ENCODE measurements around the gene NAAA. TPM values are rescaled to one million over a fixed set of nuclear protein-coding genes. Genes with fewer than 3 reads are reported as not detected.

The NAAA gene
- total RNA-seq, 1 experiment from 2014 or later: 2.7 TPM

DNA sequence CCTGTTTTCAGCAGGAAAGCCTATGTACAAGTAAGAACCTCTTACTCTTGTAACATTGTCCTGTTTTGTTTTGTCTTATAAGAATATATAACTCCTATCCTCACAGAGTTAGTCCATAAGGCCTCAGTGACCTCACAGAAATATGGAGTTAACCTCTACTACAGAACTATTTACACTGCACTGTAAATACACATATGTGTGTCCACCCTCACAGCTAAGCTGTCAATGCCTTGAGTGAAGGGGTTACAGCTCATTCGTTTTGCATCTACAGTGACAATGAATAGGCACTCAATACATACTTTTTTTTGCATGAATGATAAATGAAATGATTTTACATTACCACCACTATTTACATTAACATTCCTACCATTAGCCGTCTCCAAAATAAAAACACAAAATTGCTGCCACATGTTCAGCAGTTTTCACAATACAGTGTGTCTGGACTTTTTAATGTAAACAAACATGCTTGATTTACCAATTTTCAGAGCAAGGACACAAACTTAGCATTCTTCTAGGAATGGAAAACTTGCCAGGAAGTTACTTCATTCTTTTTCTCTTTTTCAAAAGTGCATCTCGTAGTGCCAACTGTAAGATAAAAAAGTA, 9.5 kb upstream of the NAAA start:
- H3K27ac ChIP-seq (ENCODE audit: insufficient read length, low read depth, low read length): no peak overlapping the region
- no peaks in the 10 kb centered on the region for H3K23me2 ChIP-seq (ENCODE audit: insufficient read length, low read depth, low read length, poor library complexity, severe bottlenecking)
- TF ChIP-seq, protein P1, sequence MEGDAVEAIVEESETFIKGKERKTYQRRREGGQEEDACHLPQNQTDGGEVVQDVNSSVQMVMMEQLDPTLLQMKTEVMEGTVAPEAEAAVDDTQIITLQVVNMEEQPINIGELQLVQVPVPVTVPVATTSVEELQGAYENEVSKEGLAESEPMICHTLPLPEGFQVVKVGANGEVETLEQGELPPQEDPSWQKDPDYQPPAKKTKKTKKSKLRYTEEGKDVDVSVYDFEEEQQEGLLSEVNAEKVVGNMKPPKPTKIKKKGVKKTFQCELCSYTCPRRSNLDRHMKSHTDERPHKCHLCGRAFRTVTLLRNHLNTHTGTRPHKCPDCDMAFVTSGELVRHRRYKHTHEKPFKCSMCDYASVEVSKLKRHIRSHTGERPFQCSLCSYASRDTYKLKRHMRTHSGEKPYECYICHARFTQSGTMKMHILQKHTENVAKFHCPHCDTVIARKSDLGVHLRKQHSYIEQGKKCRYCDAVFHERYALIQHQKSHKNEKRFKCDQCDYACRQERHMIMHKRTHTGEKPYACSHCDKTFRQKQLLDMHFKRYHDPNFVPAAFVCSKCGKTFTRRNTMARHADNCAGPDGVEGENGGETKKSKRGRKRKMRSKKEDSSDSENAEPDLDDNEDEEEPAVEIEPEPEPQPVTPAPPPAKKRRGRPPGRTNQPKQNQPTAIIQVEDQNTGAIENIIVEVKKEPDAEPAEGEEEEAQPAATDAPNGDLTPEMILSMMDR (conservative IDR thresholded peaks at IDR 0.05): no peak

More for the DNA sequence above, 9.5 kb upstream of the NAAA start:
- H3K27me3 ChIP-seq (ENCODE audit: insufficient read depth, low read length): no peaks in the 10 kb centered on the region
- no peak overlapping the region for H2AFZ ChIP-seq (ENCODE audit: low read length)
- no peak overlapping the region for H4K5ac ChIP-seq (ENCODE audit: insufficient read length, low read depth, low read length)
- Mint-ChIP-seq H3K4me1 (no peaks in the 10 kb centered on the region), H3K9me3 (no peaks in the 10 kb centered on the region), H3K4me3 (no peak overlapping the region; a peak in 1 of 5 replicates), H3K27me3 (ENCODE audit: low read depth) (no peaks in the 10 kb centered on the region; the same call in 1 of the 2 replicates), H3K27ac (no peak overlapping the region), H3K36me3 (ENCODE audit: insufficient read depth in 1 of 3, low read depth in 3 of 3) (peaks cover 15 to 88% (median 58%) of the 10 kb centered on the region in 3 experiments; a peak in 6 of 7 replicates)
- no peak overlapping the region for H2BK20ac ChIP-seq (ENCODE audit: low read depth, low read length, poor library complexity, severe bottlenecking)
- H2BK15ac ChIP-seq (ENCODE audit: low read depth, low read length): no peak overlapping the region
- no peaks in the 10 kb centered on the region; the same call in 1 of the 2 replicates for H3K79me2 ChIP-seq (ENCODE audit: insufficient read depth, low read length)
- no peak overlapping the region for H2BK5ac ChIP-seq (ENCODE audit: insufficient read length, low read length)
- H3K4me2 ChIP-seq (ENCODE audit: insufficient read depth, insufficient read length, low read length): no peak overlapping the region
- no CpG with 5 or more reads among the region's 3 CpGs for WGBS (ENCODE audit: extremely low coverage, insufficient read length, low lambda C conversion rate)
- no peak overlapping the region for H2AK5ac ChIP-seq (ENCODE audit: insufficient read length, low read length)
- no peak overlapping the region for H2BK12ac ChIP-seq (ENCODE audit: insufficient read length, low read depth, low read length)
- H3K9me3 ChIP-seq (ENCODE audit: control insufficient read depth, low read depth, low read length): no peaks in the 10 kb centered on the region
- H3K79me1 ChIP-seq (ENCODE audit: insufficient read depth, low read depth, low read length, poor library complexity, severe bottlenecking): no peaks in the 10 kb centered on the region
- no peaks in the 10 kb centered on the region for H4K20me1 ChIP-seq (ENCODE audit: control insufficient read depth, insufficient read depth, insufficient read length)
- H3T11ph ChIP-seq (ENCODE audit: low read length): no peak overlapping the region
- no peak for DNase-seq
- H3K4ac ChIP-seq (ENCODE audit: low read depth, low read length): no peak overlapping the region
- no peak overlapping the region for H4K91ac ChIP-seq (ENCODE audit: insufficient read length, low read depth, low read length)
- no peaks in the 10 kb centered on the region for H3K4me1 ChIP-seq (ENCODE audit: insufficient read depth, low read length)
- H2BK120ac ChIP-seq (ENCODE audit: low read depth, low read length, poor library complexity, severe bottlenecking): no peak overlapping the region
- no peak overlapping the region for H3K23ac ChIP-seq (ENCODE audit: insufficient read length, low read depth, low read length)
- H3K56ac ChIP-seq (ENCODE audit: insufficient read length, low read depth, low read length): no peak overlapping the region
- H3K14ac ChIP-seq (ENCODE audit: insufficient read depth, low read length): no peak overlapping the region
- H3K18ac ChIP-seq (ENCODE audit: insufficient read length, low read depth, low read length): no peak overlapping the region
- H3K9ac ChIP-seq (ENCODE audit: extremely low read depth, insufficient read length, low read length): no peak overlapping the region
- H4K8ac ChIP-seq (replicated peaks; ENCODE audit: insufficient read length, low read depth, low read length): no peak overlapping the region
